Activated naive CD4-positive, alpha-beta T cell treated with anti-CD3 and anti-CD28 coated beads, Interleukin-2, amount 50 U/mL, for 72 hours (primary cell): ENCODE measurements around the gene KCNIP4. TPM values are rescaled to one million over a fixed set of nuclear protein-coding genes. Genes with fewer than 3 reads are reported as not detected.

ENCODE experiments used
- ATAC-seq, 2 donors: fragments of 150-1000 bp; cut with Tn5 transposase; 2 replicates each; pipeline ENCODE4 v1.10.0; 2021; ENCODE audit warnings: mild to moderate bottlenecking in 2 of 2, moderate library complexity in 2 of 2
- DNase-seq, 2 donors: peaks; one replicate each; pipeline ENCODE4 v3.0.0; 2021 to 2022; ENCODE audit warnings: low spot score in 2 of 2
- H3K27ac Mint-ChIP-seq, 2 donors: one replicate each; pipeline ENCODE4 v1.8.0; 2022; ENCODE audit warnings: mild to moderate bottlenecking in 2 of 2, mixed read lengths in 2 of 2
- H3K36me3 Mint-ChIP-seq, 2 donors: one replicate each; pipeline ENCODE4 v1.8.0; 2022; ENCODE audit warnings: mixed read lengths in 2 of 2
- H3K9me3 Mint-ChIP-seq, 2 donors: one replicate each; pipeline ENCODE4 v1.8.0; 2022; ENCODE audit warnings: mixed read lengths in 2 of 2
- total RNA-seq, 2 donors: library from RNA; stranded (reverse); gene quantifications; one replicate each; pipeline ENCODE4 v1.2.3, GENCODE V29; 2022

KCNIP4 gene
- total RNA-seq, 2 donors from 2014 or later: not detected

DNA sequence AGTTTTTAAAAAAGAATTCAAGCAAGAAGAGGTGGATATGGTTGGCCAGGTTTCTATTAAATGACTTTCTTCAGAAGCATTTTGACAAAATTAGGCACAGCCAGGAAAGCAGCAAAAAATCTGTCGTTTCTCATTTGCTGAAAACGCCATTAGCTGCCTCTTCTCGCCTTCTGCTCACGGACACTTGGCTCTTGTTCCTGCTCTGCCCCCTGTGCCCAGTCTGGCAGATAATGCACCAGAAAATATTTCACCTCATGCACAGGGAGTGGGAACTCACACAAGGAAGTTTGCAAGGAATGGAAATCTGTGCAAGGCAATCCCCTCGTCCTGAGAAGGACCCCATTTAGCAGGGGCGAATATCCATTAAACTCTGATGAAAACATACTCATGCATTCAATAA, 988.3 kb downstream of the KCNIP4 start:
- Mint-ChIP-seq H3K9me3 (peaks cover 0 to 5% of the 10 kb centered on the region in 2 donors), H3K27ac (no peak overlapping the region), H3K36me3 (no peaks in the 10 kb centered on the region)
- ATAC-seq: no peak
- DNase-seq: no peak

- no peak overlapping the region for H3K27ac Mint-ChIP-seq
- DNase-seq (no peak), ATAC-seq (no peak)
- H3K9me3 Mint-ChIP-seq: peaks cover 8 to 12% of the 10 kb centered on the region in 2 donors
- no peaks in the 10 kb centered on the region for H3K36me3 Mint-ChIP-seq
Measured at GRCh38 chr4:20954541-20954940, 994.0 kb downstream of the KCNIP4 start.

GRCh38 chr4:20944961-20945360, 1003.6 kb downstream of the KCNIP4 start:
- ATAC-seq (no peak), DNase-seq (no peak)
- H3K36me3 Mint-ChIP-seq: no peaks in the 10 kb centered on the region
- no peak overlapping the region for H3K27ac Mint-ChIP-seq
- H3K9me3 Mint-ChIP-seq: peaks cover 0 to 3% of the 10 kb centered on the region in 2 donors

DNA sequence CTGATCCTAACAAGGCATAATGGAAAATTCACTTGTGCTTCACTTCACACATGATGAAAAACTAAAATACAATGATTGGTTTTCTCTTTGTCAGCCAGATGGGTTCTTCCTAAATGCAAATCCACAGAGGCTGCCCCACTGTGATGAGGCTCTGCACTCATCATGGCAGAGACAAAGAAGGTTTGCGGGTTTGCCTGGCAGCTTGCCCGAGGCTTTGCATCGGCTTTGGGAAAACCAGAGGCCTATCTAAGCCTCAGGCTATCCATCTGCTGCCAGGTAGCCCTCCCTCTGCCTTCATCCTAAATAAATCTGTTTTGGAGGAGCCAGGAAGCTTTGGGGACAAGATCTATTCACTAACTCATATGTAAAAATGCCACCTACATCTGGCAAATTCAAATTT, 1004.1 kb downstream of the KCNIP4 start:
- Mint-ChIP-seq H3K9me3 (peaks cover 0 to 7% of the 10 kb centered on the region in 2 donors), H3K36me3 (no peaks in the 10 kb centered on the region), H3K27ac (no peak overlapping the region)
- ATAC-seq (no peak), DNase-seq (no peak)

DNA sequence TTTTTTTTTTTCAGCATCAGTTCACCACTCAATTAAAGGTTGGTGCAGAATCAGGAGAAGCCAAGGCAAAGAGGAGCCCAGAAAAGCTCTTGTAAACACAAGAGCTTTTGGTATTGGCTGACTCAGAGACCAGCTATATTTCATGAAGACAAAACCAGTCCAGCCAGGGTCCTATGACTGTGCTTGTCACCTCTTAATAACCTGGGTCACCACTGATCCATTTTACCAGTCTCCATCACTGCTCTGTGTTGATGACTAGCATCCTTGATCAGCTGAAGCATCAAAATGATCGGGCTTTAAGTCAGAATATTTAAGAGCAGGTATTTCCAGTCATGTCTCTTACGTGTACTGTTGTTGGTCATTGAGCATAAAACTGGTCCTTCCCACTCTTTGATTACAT, 1010.4 kb downstream of the KCNIP4 start:
- DNase-seq (no peak), ATAC-seq (no peak)
- Mint-ChIP-seq H3K27ac (no peak overlapping the region), H3K9me3 (peaks cover 0 to 14% of the 10 kb centered on the region in 2 donors), H3K36me3 (no peaks in the 10 kb centered on the region)

- Mint-ChIP-seq H3K9me3 (peaks cover 0 to 3% of the 10 kb centered on the region in 2 donors), H3K27ac (no peak overlapping the region), H3K36me3 (no peaks in the 10 kb centered on the region)
- no peak for DNase-seq
- no peak for ATAC-seq
Measured at GRCh38 chr4:20926529-20926928, 1022.0 kb downstream of the KCNIP4 start.

DNA sequence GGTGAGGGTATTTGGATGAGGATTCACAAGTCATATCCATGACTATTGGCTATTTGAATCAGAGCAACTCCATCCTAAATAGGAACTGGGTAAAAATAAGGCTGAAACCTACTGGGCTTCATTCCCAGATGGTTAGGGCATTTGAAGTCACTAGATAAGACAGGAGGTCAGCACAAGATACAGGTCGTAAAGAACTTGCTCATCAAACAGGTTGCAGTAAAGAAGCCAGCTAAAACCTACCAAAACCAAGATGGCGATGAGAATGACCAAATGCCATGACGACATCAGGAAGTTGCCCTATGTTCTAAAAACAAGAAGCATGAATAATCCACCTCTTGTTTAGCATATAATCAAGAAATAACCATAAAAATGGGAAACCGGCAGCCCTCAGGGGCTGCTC, 1023.4 kb downstream of the KCNIP4 start:
- ATAC-seq: no peak
- no peak overlapping the region for H3K27ac Mint-ChIP-seq
- DNase-seq: no peak
- no peaks in the 10 kb centered on the region for H3K36me3 Mint-ChIP-seq
- peaks cover 4 to 8% of the 10 kb centered on the region in 2 donors for H3K9me3 Mint-ChIP-seq

- DNase-seq: no peak
- no peaks in the 10 kb centered on the region for H3K36me3 Mint-ChIP-seq
- no peak overlapping the region for H3K27ac Mint-ChIP-seq
- no peak for ATAC-seq
- peaks cover 4 to 9% of the 10 kb centered on the region in 2 donors for H3K9me3 Mint-ChIP-seq
Measured at GRCh38 chr4:20922962-20923361, 1025.6 kb downstream of the KCNIP4 start.

DNA sequence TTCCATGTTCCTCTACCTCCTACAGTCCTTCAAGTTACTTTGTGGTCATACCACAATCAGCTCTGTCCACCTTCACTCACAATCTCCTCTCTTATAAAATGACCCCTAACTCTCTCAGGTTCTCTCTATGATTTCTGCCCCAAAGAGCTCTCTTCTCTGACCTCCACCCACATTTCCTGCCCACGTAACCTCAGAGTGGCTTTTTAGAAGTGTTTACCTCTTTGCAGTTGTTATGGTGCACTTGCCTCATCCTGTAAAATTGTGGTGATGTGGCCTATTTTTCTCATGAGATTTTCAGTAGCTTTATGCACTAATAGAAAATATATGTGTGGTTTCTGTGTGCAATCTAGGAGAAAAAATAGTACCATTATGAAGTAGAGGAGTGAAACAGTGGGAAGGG, 1032.5 kb downstream of the KCNIP4 start:
- H3K9me3 Mint-ChIP-seq: peaks cover 3 to 8% of the 10 kb centered on the region in 2 donors
- DNase-seq: no peak

GRCh38 chr4:20904966-20905365, 1043.6 kb downstream of the KCNIP4 start:
- H3K36me3 Mint-ChIP-seq: no peaks in the 10 kb centered on the region
- peaks cover 5 to 6% of the 10 kb centered on the region in 2 donors for H3K9me3 Mint-ChIP-seq
- ATAC-seq: no peak
- DNase-seq: no peak
- H3K27ac Mint-ChIP-seq: no peak overlapping the region

More for the DNA sequence above, 1032.5 kb downstream of the KCNIP4 start:
- H3K36me3 Mint-ChIP-seq: no peaks in the 10 kb centered on the region
- ATAC-seq: no peak
- H3K27ac Mint-ChIP-seq: peak overlapping the region in 1 of 2 donors; percentile 71

DNA sequence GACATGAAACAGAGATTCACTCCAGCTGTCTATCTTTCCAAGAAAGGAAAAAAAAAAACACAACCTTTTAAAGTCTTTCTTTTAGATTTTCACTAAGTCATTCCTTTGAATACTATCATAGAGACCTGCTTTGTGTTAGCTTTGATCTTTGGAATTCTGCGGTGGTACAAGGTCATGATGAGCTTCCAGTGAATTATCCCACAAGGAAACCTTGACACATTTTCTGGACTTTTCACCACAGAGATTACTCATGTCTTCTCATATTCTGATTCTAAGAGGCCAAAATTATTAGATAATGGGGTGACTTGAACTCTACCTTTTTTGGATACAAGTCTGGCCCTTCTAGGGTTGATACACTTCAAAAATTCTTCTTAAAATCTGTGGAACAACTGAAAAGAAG, 1046.7 kb downstream of the KCNIP4 start:
- Mint-ChIP-seq H3K36me3 (no peaks in the 10 kb centered on the region), H3K27ac (no peak overlapping the region), H3K9me3 (peaks cover 9 to 10% of the 10 kb centered on the region in 2 donors)
- DNase-seq: no peak
- ATAC-seq: no peak

DNA sequence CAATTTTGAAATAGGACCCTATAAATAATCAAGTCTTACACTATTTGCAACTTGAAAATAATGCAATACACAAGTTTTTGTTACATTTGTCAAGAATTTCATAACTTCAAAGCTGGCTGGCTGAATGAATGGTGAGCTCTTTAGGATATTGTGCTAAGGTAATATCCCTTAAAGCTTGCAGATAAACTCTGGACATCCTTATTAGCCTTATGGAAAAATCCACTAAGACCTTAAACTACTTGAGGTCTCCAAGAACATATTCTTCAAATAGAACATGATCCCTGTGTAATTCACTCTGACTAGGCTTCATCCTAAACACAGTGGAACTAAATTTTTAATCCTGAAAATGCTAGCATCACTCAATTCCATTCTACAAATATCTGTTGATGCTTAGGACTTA, 1049.0 kb downstream of the KCNIP4 start:
- H3K9me3 Mint-ChIP-seq: peaks cover 4 to 7% of the 10 kb centered on the region in 2 donors
- no peak overlapping the region for H3K27ac Mint-ChIP-seq
- no peaks in the 10 kb centered on the region for H3K36me3 Mint-ChIP-seq
- DNase-seq: no peak
- ATAC-seq: no peak

DNA sequence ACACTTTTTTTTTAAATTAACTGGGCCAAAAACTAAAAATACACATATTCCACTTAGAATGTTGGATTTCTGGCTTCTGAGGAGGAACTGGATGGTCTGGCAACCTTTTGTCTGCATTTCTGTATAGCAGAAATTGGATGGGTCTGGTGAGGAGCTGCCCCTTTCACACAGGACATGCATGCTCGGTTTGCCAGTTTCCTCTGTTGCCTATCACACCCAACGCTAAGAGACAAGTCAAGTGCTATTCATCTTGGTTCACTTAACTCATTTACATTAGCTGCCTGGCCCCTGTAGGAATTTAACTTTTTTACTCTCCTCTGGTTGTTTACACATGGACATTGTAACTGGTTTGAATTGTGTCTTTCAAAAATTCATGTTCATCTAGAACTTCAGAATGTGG, 1052.6 kb downstream of the KCNIP4 start:
- ATAC-seq (no peak), DNase-seq (no peak)
- peaks cover 4 to 7% of the 10 kb centered on the region in 2 donors for H3K9me3 Mint-ChIP-seq
- H3K36me3 Mint-ChIP-seq: no peaks in the 10 kb centered on the region
- H3K27ac Mint-ChIP-seq: no peak overlapping the region

DNA sequence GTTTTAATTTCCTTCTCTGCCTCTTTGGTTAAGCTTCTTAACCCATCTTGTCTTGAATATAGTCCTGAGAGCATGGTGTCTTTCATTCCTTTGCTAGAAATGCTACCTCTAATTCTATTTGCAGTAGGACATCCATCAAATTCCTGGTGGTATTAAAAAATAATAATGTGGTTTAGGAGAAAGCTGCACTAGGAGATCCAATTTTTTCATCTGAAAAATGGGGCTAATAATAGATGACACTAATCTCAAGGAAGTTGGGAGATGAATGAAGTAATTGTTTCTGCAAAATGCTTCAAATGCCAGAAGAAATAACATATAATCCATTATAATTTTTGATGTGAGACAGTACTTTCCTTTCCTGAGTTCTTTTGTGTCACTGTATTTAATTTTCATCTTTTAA, 1053.4 kb downstream of the KCNIP4 start:
- no peaks in the 10 kb centered on the region for H3K36me3 Mint-ChIP-seq
- no peak for DNase-seq
- no peak for ATAC-seq

DNA sequence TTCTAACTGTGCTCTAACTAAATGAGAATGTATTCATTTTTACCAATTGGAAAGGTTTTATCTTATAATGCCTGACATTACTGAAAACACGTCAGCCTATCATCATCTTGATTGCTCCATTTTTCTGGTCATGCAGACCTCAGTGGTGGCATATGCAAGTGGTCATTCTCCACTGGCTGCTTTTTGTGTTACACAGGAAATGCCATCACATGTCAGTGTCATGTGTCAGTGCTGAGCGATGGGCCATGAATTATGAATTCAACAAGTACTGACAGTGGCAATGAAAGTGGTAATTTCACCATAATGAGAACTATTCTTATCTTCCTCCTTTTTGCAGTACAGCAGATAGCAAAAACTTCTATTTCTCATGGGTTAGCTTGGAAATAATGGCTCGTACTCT, 1057.8 kb downstream of the KCNIP4 start:
- peaks cover 0 to 8% of the 10 kb centered on the region in 2 donors for H3K36me3 Mint-ChIP-seq
- ATAC-seq (no peak), DNase-seq (no peak)
- H3K9me3 Mint-ChIP-seq: peaks cover 9 to 17% of the 10 kb centered on the region in 2 donors
- no peak overlapping the region for H3K27ac Mint-ChIP-seq

More for the DNA sequence above, 1053.4 kb downstream of the KCNIP4 start:
- Mint-ChIP-seq H3K9me3 (peaks cover 7 to 9% of the 10 kb centered on the region in 2 donors), H3K27ac (no peak overlapping the region)

GRCh38 chr4:20889901-20890300, 1058.7 kb downstream of the KCNIP4 start:
- DNase-seq (no peak), ATAC-seq (no peak)
- peaks cover 7 to 17% of the 10 kb centered on the region in 2 donors for H3K9me3 Mint-ChIP-seq
- H3K27ac Mint-ChIP-seq: no peak overlapping the region
- peaks cover 0 to 11% of the 10 kb centered on the region in 2 donors for H3K36me3 Mint-ChIP-seq

DNA sequence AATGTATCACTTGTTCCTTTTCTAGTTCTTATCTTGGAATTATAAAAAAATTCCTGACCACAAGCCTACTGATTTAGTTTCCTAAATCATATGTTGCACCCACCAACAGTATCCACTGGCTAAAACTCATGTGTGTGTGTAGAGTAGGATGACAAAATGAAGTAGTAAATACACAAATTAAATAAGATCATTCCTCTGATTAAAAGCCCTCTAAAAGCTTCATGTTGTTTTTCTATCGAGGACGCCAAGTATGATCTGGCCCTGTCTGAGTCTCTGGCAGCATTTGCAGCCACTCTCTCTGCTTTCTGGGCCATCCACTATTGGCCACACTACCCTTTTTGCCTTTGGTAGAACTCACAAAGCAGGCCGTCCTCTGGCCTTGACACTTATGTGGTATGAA, 1064.9 kb downstream of the KCNIP4 start:
- H3K9me3 Mint-ChIP-seq: peaks cover 7 to 17% of the 10 kb centered on the region in 2 donors
- no peak for DNase-seq
- no peak for ATAC-seq
- no peak overlapping the region for H3K27ac Mint-ChIP-seq
- peaks cover 0 to 11% of the 10 kb centered on the region in 2 donors for H3K36me3 Mint-ChIP-seq

DNA sequence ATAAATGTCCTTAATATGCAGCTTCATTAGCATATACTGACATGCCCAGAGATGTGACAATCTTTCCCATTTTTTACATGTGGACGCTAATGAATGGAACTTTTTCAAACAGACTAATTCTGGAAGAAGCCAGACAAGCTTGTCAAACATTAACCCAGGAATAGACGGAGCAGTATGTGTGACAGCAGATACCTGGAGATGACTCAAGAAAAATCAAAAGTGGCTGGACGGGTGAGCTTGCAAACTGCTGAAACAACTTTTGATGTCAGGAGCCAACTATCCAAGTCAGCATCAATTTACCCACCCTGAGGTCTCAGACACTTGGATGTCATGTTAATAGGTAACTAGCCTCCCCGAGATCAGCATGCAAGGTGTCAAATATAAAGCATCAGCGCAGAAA, 1065.3 kb downstream of the KCNIP4 start:
- no peak for ATAC-seq
- no peak overlapping the region for H3K27ac Mint-ChIP-seq
- H3K36me3 Mint-ChIP-seq: peaks cover 0 to 11% of the 10 kb centered on the region in 2 donors
- H3K9me3 Mint-ChIP-seq: peaks cover 7 to 20% of the 10 kb centered on the region in 2 donors
- no peak for DNase-seq

DNA sequence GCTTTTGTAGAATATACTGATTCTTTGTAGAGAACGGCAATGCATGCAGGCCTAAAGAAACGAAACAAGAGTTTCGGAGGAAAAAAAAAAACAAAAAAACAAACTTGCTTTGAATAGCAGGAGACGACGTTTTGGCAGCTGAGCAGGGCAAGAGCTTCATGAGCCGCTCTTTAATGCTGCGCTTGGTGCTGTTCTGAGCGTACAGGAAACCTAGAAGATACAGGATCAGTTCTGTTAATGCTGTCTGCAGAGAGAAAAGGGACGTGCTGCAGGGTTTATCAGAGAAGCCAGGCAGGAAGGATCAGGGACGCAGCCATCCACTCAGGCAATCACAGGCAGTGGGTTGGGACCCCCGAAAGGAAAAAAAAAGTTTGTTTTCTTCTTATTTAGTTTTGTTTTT, 1066.1 kb downstream of the KCNIP4 start:
- DNase-seq (no peak), ATAC-seq (no peak)
- peaks cover 0 to 11% of the 10 kb centered on the region in 2 donors for H3K36me3 Mint-ChIP-seq
- peaks cover 7 to 21% of the 10 kb centered on the region in 2 donors for H3K9me3 Mint-ChIP-seq
- no peak overlapping the region for H3K27ac Mint-ChIP-seq
